ENCODE measurements around the gene DNAH17.

The DNAH17 gene

GRCh38 chr17:78409191-78409928 is 167.8 kb downstream of the DNAH17 start:
- no peak overlapping the region for H3K27ac ChIP-seq
- no peak for TF ChIP-seq ZFX (IDR thresholded peaks at IDR 0.05; ENCODE audit: borderline replicate concordance)
- TF ChIP-seq CTCF (IDR thresholded peaks at IDR 0.05) = no peak

- H3K27ac ChIP-seq = no peak overlapping the region
- TF ChIP-seq CTCF (IDR thresholded peaks at IDR 0.05) (no peak), ZFX (IDR thresholded peaks at IDR 0.05; ENCODE audit: borderline replicate concordance) (no peak)
Measured at GRCh38 chr17:78408476-78409050, 168.6 kb downstream of the DNAH17 start.

GRCh38 chr17:78407387-78408000 is 169.7 kb downstream of the DNAH17 start:
- TF ChIP-seq CTCF (IDR thresholded peaks at IDR 0.05) (no peak), ZFX (IDR thresholded peaks at IDR 0.05; ENCODE audit: borderline replicate concordance) (no peak)
- no peak overlapping the region for H3K27ac ChIP-seq

- TF ChIP-seq ZFX (IDR thresholded peaks at IDR 0.05; ENCODE audit: borderline replicate concordance) = no peak
- TF ChIP-seq CTCF (IDR thresholded peaks at IDR 0.05) = no peak
- no peak overlapping the region for H3K27ac ChIP-seq
Measured at GRCh38 chr17:78406920-78407319, 170.3 kb downstream of the DNAH17 start.

- no peak for TF ChIP-seq ZFX (IDR thresholded peaks at IDR 0.05; ENCODE audit: borderline replicate concordance)
- TF ChIP-seq CTCF (IDR thresholded peaks at IDR 0.05) = no peak
- no peak overlapping the region for H3K27ac ChIP-seq
Measured at GRCh38 chr17:78406396-78406795, 170.8 kb downstream of the DNAH17 start.

- no peak overlapping the region for H3K27ac ChIP-seq
- TF ChIP-seq ZFX (IDR thresholded peaks at IDR 0.05; ENCODE audit: borderline replicate concordance) (no peak), CTCF (IDR thresholded peaks at IDR 0.05) (no peak)
Measured at GRCh38 chr17:78403822-78404221, 173.4 kb downstream of the DNAH17 start.

GRCh38 chr17:78401891-78402290 is 175.3 kb downstream of the DNAH17 start:
- no peak overlapping the region for H3K27ac ChIP-seq
- TF ChIP-seq CTCF (IDR thresholded peaks at IDR 0.05) = no peak
- no peak for TF ChIP-seq ZFX (IDR thresholded peaks at IDR 0.05; ENCODE audit: borderline replicate concordance)

All from 22Rv1 (cell line).